ENCODE results near the gene IPCEF1.

IPCEF1 gene

DNA sequence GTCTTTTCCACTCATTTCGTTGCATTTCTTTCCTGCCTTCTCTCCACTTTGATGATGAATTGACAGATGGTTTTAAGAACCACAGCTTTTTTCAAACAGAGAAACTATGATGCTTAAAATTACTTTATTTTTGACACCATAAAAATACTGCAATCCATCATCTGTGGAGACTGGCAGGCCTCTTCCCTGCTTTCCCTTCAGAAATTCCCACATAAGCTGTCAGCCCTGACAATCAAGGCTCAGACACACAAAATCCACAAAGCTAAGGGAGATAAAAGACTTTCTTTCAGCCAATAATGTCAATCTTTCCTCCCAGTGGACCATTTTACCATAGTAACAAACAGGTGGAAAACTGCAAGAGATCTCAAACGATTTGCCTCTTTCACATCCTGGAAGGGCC is 82.4 kb downstream of the IPCEF1 start:
- H3K4me3 ChIP-seq (ENCODE audit: low read depth, low read length): no peak overlapping the region
- TF ChIP-seq, protein P1, sequence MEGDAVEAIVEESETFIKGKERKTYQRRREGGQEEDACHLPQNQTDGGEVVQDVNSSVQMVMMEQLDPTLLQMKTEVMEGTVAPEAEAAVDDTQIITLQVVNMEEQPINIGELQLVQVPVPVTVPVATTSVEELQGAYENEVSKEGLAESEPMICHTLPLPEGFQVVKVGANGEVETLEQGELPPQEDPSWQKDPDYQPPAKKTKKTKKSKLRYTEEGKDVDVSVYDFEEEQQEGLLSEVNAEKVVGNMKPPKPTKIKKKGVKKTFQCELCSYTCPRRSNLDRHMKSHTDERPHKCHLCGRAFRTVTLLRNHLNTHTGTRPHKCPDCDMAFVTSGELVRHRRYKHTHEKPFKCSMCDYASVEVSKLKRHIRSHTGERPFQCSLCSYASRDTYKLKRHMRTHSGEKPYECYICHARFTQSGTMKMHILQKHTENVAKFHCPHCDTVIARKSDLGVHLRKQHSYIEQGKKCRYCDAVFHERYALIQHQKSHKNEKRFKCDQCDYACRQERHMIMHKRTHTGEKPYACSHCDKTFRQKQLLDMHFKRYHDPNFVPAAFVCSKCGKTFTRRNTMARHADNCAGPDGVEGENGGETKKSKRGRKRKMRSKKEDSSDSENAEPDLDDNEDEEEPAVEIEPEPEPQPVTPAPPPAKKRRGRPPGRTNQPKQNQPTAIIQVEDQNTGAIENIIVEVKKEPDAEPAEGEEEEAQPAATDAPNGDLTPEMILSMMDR (IDR thresholded peaks at IDR 0.05; ENCODE audit: low read depth, low read length): no peak

DNA sequence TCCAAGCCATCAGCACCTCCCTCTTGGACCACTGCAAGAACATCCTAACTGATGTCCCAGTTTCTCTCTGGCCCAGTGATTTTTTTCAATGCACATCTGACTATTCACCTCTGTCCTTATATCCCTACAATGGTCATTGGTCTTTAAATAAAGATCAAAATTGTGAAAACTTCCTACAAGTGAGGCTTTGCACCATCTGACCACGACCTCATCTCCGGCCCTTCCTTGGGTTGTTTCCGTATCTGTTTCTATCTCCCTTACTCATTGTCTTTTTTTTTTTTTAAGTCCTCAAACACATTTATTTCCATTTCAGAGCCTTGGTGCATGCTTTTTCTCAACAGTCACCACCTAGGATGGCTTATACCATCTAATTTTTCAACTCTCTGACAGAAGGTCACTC is 88.1 kb downstream of the IPCEF1 start:
- no peak overlapping the region for H3K4me3 ChIP-seq (ENCODE audit: low read depth, low read length)
- TF ChIP-seq, protein P1 (IDR thresholded peaks at IDR 0.05; ENCODE audit: low read depth, low read length): no peak

DNA sequence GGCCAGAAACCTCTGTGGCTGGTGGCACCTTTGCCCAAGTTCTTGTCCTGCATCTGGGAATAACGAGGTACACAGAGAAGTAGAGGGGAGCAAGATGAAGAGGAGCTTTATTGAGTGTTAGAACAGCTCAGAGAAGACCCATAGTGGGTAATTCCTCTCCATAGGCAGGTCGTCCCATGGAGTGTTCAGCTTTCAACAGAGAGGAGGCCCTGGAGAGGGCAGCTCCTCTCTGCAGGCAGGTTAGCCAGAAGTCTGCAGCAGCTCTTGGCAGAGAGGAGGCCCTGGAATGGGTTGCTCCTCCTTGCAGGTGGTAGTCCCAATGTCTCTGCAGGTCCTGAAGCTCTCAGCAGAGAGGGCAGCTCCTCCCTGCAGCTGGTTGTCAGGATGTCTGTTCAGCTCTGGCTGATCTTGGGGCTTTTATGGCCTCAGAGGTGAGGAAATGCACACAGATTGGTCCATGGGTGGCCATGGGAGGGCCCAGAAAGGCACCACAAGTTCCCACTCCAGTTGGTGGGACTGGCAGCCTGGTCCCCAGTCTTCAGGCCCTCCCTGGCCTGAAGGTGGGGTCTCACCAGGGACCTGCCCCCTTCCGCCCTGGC is 89.0 kb downstream of the IPCEF1 start:
- TF ChIP-seq, protein P1 (IDR thresholded peaks at IDR 0.05; ENCODE audit: low read depth, low read length): no peak
- H3K4me3 ChIP-seq (ENCODE audit: low read depth, low read length): no peak overlapping the region

DNA sequence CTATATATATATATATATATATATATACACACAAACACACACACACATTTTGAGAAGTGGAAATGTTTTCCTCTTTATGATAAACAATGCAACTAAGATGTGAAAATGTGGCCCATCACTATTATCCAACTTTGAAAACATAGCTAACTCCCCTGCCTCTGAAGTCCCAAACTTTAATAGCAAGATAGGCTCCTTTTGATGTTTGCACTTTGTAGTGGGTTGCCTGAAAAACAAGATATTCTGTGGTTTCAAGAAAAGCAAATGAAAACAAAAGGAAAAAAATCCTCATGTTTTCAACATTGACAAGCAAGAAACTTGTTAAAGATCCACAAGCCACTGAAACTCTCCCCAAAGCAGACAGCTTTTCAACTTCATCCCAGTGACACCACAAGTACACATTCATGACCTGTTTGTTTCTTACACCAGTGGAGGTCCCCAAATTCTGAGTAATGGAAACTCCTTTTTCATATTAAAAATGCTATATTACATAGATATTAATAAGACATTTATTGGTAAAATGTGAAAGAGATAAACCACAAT is 90.0 kb downstream of the IPCEF1 start:
- H3K4me3 ChIP-seq (ENCODE audit: low read depth, low read length): no peak overlapping the region

DNA sequence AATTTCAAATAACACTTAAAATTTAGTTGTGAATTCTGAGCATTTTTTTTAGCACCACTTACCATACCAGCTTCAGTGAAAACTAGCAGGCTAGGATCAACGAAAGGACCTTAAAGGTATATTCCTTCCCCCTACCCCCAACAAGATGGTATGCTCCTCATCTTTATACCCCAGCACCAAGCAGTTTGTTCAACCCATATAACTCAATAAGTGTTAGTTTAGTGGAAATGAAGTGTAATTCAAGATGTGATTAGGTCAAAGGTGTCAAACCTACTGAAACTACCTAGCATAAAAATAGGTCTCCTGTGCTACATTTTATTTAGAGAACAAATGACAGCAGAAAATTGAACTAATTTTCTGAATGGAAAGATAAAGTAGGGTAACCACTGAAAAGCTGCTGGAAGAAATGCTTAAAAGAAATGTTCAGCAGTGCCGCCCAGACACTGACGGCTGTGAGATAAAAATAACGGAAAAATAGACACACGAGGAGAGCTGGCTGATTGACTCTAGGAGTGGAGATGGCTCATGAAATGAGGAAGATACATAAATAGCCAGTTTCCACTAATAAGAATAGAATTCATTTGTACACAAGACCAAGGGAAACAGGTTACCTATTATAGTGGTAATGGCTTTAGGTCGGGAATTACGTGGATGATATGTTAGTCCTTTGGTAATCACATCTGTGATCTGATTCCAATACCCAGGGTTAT is 94.8 kb downstream of the IPCEF1 start:
- TF ChIP-seq, protein P1 (IDR thresholded peaks at IDR 0.05; ENCODE audit: low read depth, low read length): no peak
- H3K4me3 ChIP-seq (ENCODE audit: low read depth, low read length): no peak overlapping the region

More for the DNA sequence above, 90.0 kb downstream of the IPCEF1 start:
- TF ChIP-seq, protein P1 (IDR thresholded peaks at IDR 0.05; ENCODE audit: low read depth, low read length): no peak

DNA sequence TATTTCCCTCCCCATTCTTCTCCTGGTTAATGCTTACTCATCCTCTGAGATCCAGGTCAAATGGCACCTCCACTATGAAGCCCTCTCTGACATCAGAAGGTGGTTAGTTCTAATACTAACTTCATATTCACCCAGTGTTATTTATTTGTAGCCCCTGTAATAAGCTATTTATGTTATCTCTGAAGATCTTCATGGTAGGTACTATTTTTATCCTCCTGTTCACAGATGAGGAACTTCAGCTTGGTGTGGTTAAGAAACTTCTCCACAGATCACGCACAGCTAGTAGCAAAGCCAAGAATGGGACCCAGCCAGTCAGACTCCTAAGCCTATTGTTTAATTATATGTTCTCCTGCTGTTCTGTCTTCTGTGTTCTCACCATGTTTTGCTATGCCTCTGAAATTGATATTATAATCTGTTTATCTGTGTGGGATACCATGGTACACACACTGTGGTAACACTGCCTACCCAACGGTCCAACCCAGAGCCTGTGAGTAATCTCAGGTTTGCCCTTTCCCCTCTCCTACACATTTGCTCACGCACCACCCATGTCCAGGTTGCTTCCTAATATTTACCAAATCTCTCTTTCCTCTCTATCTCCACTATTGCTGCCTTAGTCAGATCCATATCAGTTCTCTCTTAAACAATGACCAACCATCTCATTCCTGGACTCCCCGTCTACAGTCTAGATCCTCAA is 98.4 kb downstream of the IPCEF1 start:
- H3K4me3 ChIP-seq (ENCODE audit: low read depth, low read length): no peak overlapping the region
- TF ChIP-seq, protein P1 (IDR thresholded peaks at IDR 0.05; ENCODE audit: low read depth, low read length): no peak

DNA sequence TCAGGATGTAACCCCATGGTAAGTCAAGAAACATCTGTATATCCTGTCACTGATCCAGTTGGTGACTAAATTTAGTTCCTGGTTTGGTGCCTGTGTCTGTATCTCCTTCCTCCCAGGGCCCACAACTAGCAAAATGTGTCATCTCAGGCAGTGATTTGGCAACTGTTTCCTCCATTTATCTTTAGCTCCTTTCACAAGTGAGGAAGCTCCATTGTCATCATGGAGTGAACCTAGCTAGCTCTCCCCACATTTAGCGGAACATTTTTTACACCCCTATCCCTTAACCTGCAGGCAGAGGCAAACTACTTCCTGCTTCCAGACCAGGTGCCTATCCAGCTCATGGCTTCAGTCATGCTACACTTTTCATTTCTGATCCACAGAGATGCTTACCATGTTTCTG is 99.5 kb downstream of the IPCEF1 start:
- no peak overlapping the region for H3K4me3 ChIP-seq (ENCODE audit: low read depth, low read length)
- TF ChIP-seq, protein P1 (IDR thresholded peaks at IDR 0.05; ENCODE audit: low read depth, low read length): no peak

Measured in WI38 (cell line).